ENCODE measurements around the gene VEPH1.

GRCh38 chr3:157387708-157388435 lies 115.3 kb downstream of the VEPH1 start:
- no peak for TF ChIP-seq CTCF (IDR thresholded peaks at IDR 0.05)
- TF ChIP-seq GATA2 (CRISPR knock-in tag; IDR thresholded peaks at IDR 0.05), result no peak

All from SK-N-SH (cell line).